GM18517 (cell line): Measurements from ENCODE around the gene DLK1.

Experiments used
- ATAC-seq: cut with Tn5 transposase; IDR thresholded peaks from one replicate; pipeline ENCODE4 v1.9.1; 2021; ENCODE audit warnings: mild to moderate bottlenecking, moderate library complexity; ENCODE audit not compliant: unreplicated experiment

The DLK1 gene

DNA sequence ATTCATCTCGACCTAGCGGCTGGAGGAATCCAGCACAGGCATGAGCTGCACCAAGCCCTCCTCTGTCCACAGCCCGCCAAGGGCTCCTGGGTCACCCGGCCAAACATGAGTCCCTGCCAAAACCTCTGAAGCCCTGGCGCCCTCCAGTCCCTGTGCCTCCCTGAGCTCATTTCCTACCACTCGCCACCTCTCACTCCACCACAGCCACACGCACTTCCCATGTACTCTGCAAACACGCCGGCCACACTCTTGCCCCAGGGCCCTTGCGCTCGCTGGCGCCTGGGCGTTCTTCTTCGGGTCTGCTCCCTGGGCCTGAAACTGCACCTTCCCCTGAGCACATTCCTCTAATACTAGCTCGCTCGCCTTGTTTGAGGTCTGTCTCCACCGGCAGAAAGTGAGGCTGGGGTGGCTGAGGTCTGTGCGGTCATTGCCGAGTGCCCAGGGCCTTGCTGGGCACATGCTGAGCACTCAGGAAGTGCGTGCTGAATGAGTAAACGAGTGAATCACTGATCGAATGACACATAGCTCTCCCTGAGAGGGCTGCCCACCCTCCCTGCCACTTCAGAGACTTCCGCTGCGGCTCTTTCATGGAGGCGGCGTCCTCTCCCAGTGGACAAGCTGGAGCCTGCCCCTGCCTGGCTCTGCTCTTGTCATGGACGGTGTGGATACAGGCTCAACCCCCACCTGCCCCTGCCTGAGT lies 33.7 kb upstream of the DLK1 start:
- ATAC-seq = no peak

DNA sequence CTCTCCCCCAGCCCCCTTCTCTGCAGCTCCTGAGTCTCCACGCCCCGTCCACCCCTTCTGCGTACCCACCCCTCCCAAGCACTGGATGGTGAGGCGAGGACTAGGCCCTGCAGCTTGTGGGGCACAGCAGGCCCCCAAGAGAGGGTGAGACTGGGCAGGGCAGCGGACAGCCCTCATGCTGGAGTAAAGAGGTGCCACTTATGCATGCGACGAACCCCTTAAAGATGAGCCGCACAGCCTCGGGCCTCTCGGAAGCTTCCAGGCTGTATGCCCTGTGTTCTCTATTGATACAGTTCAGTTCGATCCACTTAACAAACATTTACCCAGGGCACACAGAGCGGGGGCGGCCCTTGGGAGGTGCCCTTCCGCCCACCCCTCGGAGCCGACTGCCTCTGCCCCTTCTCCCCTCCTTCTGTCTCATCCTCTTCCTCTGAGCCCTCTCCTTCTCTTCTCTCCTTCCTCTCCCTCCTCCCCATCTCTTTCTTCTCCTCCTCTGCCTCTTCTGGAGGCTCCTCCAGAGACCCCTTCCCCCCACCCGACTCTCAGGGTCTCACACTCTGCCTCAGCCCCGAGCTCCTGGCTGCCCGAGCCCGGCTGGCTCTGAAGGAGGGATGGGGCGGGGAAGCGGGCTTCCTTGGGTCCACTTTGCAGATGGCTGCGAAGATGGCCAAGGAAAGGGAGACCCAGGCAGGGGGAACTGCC lies 32.7 kb upstream of the DLK1 start:
- no peak for ATAC-seq

DNA sequence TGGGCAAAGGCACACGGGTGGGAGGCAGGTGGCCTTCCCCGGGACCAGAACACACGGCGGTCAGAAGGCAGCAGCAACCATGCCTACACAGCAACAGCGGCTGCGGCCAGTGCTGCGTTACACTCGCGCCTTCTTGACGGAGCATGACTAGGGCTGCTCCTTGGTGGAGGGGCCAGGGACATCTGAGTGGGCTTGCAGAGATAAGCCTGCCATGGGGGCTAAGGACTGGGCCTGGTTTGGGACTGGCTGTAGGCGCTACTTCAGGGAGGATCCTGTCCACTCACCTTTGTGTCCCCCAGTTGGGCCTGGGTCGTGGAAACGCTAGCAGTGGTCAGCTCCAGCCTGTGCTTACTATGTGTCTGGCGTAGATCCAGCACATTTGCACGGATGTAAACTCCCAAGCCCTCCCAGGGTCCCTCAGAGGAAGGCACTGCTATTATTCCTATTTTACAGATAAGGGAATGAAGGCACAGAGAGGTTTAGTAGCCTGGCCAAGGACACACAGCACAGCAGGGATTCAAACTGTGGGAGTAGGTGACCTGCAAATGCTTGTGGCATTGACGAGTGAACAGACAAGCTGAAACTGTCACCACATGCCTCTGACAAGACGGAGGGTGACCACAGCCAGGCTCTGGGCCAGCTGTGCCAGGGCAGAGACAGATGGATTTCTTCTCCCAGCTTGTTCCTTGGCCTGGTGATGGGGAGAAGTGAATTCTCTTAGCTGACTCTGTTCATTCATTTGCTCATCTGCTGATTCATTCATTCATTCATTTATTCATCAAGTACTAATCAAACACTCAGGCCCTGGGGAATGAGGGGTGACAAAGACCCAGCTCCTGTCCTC lies 31.9 kb upstream of the DLK1 start:
- ATAC-seq = no peak

GRCh38 chr14:100695423-100695738 lies 31.3 kb upstream of the DLK1 start:
- no peak for ATAC-seq

GRCh38 chr14:100696008-100696407 lies 30.7 kb upstream of the DLK1 start:
- no peak for ATAC-seq

GRCh38 chr14:100696590-100696989 lies 30.1 kb upstream of the DLK1 start:
- no peak for ATAC-seq

DNA sequence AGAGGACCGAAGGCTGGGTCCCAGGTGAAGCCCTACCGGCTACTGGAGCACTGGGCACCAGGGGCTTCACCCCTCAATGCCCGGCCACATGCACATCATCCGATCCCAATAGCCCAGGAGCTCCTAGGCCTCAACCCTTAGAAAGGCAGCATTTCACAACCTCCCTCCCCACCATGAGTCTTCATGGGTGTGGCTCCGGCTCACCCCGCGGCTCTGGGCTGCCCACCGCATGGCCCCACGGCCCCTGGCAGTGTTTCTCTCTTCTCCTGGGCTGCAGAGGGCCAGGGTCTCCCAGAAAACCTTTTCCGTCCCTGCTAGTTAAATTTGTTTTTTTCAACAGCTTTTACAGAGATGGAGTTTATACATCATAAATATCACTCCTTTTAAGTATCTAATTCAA lies 28.6 kb upstream of the DLK1 start:
- ATAC-seq = no peak

GRCh38 chr14:100698666-100699448 lies 27.8 kb upstream of the DLK1 start:
- no peak for ATAC-seq

- no peak for ATAC-seq
Measured at GRCh38 chr14:100701314-100701713, 25.4 kb upstream of the DLK1 start.

DNA sequence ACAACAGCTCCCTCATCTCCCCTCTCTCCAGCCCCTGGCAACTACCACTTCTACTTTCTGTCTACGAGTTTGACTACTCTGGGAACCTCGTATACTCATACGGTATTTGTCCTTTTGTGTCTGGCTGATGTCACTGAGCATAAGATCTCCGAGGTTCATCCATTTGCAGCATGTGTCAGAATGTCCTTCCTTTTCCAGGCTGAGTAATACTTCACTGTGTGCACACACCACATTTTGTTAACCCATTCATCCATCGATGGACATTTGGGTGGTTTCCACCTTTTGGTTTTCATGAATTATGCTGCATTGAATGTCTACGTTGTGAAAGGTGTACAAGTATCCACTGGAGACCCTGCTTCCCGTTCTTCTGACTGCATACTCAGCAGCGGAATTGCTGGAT lies 24.1 kb upstream of the DLK1 start:
- no peak for ATAC-seq

DNA sequence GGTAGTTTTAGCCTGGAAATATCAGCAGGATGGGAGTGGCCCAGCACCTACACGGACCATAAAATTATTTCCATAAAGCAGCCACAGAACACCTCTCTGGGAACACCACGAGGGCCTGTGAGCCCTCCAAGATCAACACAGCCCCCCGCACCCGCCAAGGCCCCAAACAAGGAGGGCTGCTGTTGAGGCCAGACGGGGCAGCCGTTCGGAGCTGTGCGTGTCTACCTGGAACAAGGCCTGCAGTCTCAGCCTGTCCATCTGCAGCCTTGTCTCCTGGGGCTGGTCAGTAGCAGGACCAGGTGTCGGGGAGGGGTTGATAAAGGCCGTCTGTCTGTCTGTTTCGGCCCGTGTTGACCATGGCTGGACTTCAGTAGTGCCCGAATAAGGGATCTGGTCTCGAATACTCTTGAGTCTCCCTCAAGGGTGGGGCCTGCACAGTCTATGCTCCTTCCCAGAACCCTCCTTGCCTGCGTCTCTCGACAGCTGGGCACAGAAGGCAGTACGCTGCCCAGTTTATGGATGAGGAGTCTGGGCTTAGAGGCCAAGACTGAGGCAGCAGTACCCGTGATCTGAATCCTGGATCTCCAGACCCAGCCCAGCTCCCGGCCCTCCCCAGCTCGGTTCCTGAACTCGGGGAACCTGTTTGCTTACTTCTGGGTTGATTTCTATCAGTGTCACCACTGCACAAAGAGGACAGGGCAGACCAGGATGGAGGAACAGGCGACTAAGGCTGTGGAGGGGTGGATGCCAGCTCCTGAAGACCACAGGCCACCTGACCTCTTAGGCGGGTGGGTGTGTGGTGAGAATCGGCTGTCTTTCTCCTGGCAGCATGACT lies 23.1 kb upstream of the DLK1 start:
- ATAC-seq = no peak

DNA sequence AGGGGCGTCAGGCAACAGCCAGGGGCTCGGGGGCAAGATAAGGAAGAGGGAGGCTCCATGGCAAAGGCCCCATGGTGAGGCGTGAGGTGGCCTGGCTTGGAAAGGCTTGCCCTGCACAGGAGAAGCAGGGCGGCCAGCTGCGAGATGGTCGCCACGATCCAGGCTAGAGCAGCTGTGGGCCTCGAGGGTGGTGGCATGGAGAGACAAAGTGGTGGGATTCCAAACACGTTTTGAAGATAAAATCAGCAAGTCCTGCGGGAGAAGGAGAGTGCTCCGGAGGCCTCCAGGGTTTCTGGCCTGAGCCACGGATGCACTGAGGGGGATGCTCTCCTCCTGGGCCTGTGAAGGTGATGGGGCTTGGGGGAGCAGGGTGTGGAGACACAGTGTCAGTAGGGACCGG lies 20.5 kb upstream of the DLK1 start:
- ATAC-seq = no peak

- ATAC-seq = no peak
Measured at GRCh38 chr14:100706860-100707259, 19.8 kb upstream of the DLK1 start.

DNA sequence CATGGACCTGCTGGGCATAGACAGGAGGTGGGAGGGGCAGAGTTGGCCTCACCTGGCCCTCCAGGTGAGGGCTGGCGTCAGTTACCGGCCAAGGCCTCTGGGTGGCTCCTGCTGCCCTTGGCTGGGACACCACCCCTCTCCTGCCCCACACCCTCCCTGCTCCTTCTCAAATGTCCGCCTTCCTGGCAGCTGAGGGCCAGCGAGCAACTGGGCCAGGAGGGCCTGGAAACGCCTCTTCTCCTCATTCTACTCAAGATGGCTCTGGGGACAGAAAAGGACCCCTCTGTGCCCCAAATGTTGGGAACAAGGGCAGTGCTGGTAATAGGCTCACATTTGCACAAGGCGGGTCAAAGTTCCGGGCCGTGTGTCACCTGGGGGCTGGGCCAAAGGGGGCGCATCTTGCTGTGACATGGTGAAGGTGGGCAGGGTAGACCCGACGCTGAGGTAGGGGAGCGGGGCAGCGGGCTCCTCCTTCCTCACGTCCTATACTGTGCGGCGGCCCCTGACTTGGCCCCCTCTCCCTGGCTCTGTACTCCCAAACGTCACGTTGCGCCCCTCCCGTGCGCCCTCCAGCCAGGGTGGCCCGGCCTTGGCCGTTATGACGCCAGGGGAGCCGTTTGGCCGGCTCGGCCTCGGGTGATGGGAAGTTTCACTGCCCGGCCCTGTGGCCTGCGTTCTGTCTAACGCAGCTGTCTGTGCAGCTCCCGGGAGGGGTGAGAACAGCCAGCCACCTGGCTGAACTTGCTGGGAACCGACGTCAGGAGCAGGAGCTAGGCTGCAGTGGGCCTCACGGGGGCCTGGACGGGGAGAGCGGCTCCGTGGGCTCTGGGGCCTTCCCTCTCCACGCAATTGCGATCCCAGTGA lies 18.0 kb upstream of the DLK1 start:
- no peak for ATAC-seq

DNA sequence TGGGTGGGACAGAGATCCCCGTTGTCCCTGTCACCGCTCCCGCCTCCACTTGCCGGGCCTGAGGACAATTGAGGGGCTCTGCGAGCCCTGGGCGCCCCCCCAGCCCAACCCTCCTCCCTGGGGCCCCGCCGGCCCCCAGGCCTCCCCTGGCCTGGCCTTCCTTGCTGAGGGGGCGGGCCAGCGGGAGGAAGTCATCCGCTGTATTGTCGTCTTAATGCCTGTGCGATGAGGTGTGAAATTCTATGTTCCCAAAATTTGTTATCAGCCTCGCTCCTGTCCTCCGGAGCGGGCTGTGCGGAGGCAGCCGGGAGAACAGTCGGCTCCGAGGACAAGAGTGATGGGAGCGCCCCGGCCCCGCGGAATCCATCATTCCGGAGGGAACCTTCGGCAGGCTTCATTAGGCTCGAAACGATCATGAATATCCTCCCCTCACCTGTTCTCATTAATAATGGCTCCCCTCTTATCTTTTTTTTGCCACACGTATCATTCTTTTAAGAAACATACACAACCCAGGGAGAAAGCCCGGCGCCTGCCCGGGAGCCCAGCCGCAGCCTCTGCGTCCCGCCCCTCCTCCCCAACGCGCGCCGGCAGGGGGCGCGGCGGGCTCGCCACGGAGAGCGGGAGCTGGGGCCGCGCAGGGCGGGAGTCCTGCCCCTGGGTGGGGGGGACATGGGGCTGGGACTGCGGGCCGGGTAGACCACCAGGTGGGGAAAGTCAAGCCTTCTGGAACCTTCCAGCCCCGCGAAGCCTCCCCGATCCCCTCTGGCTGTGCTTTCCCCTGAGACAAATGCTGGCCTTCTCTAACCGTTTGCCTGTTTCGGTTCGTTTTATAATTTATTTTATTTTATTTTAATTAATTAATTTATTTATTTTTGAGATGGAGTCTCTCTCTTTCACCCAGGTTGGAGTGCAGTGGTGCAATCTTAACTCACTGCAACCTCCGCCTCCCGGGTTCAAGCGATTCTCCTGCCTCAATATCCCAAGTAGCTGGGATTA lies 17.1 kb upstream of the DLK1 start:
- ATAC-seq = no peak

DNA sequence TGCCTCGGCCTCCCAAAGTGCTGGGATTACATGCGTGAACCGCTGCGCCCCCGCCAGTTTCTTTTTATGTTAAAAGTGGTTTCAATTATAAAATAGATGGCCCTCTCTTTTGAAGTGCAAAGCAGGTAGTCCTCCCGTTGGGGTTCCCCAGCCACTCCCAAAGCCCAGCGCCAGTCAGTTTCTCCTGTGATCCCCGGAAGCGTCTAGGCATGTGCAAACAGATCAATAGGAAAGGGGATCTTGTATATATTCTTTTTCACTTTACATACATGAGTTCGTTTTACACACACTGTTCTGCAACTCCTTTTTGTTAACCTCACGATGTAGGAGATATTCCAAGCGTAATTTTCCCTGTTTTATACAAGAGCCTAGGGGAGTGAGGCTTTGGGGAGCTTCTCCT lies 16.3 kb upstream of the DLK1 start:
- no peak for ATAC-seq

DNA sequence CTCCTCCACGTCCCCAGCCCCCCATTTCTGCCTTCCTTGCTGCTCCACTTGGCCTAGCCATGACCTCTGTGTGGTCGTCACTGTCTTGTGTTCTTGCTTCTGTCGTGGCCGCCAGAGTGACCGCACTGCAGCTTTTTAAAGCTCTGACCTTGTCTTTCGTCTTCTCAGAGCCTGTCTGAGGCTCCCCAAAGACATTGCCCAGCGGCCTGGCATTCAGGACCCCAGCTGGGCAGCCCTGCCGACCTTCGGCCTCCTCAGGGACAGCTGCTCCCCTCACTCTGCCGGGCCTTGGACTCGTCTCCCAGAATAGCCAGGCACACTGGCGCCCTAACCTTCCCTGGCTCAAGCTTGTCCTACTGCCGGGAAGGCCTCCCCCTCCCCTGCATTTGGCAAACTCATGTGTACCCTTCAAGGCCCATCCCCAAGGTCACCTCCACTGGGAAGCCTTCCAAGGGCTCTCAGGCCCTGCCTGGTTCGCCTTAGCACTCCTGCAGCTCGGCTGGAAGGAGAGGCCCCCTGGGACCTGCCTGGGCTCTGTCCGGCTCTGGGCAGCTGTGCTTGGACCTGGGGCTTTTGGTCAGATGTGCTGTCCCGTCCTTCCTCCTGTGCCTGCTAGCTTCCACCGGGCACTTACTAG lies 15.7 kb upstream of the DLK1 start:
- no peak for ATAC-seq

DNA sequence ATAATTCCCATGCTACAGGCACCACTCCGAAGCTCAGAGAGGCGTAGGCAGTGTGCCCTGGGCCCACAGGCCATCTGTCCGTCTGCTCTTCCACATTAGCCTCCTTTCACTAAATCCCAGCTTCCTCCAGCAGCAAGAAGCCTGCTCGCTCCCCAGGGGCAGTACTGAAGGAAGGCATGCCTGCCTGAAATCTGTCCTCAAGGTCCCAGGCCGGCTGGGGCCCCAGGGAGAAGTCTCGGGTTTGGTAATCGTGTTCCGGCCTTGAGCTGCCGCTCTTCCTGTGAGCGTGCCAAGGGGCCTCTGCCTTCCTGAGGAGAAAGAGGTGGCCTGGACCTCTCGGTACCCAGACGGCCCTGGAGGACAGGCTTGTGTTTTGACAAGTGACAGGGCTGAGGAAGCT lies 15.2 kb upstream of the DLK1 start:
- no peak for ATAC-seq
